Trophoblast cell (in vitro differentiated cells and primary cell): ENCODE data around the gene TRAPPC14.
A peak's percentile ranks its signal among the peaks of the same experiment; 100 is the strongest.

ENCODE experiments used
- DNase-seq, 2 donors: peaks; one replicate each; pipeline ENCODE4 v3.0.0-alpha.2; 2016
- H2AFZ ChIP-seq: 2 replicates; pipeline ENCODE4 v1.6.1; 2013; ENCODE audit warnings: low read length, moderate library complexity, mild to moderate bottlenecking; ENCODE audit not compliant: insufficient read depth, poor library complexity
- H2AK5ac ChIP-seq: 2 replicates; pipeline ENCODE4 v1.6.1; 2013; ENCODE audit warnings: mild to moderate bottlenecking, low read length
- H2BK120ac ChIP-seq: 2 replicates; pipeline ENCODE4 v1.6.1; 2013; ENCODE audit warnings: low read length, mild to moderate bottlenecking, moderate library complexity; ENCODE audit not compliant: insufficient read depth, poor library complexity
- H2BK12ac ChIP-seq: 2 replicates; pipeline ENCODE4 v1.6.1; 2013; ENCODE audit warnings: mild to moderate bottlenecking, low read length, moderate library complexity
- H2BK5ac ChIP-seq: 2 replicates; pipeline ENCODE4 v1.6.1; 2013; ENCODE audit warnings: low read length, low read depth, moderate library complexity, mild to moderate bottlenecking; ENCODE audit not compliant: poor library complexity
- H3K14ac ChIP-seq: 2 replicates; pipeline ENCODE4 v1.6.1; 2013; ENCODE audit warnings: mild to moderate bottlenecking, low read length
- H3K18ac ChIP-seq: 2 replicates; pipeline ENCODE4 v1.6.1; 2013; ENCODE audit warnings: mild to moderate bottlenecking, low read length
- H3K23ac ChIP-seq: 2 replicates; pipeline ENCODE4 v1.6.1; 2013; ENCODE audit warnings: low read length
- H3K27ac ChIP-seq: 2 replicates; pipeline ENCODE4 v1.5.1; 2013; ENCODE audit warnings: low read depth, mild to moderate bottlenecking, inconsistent platforms, low read length, moderate library complexity
- H3K27me3 ChIP-seq: 2 replicates; pipeline ENCODE4 v1.6.1; 2013; ENCODE audit warnings: inconsistent platforms, mild to moderate bottlenecking, low read length, moderate library complexity; ENCODE audit not compliant: insufficient read depth
- H3K36me3 ChIP-seq, 2 experiments: 1 replicate in 1 of 2; 2 replicates in 1 of 2; pipeline ENCODE4 v1.6.1; 2013; ENCODE audit warnings: low read length in 2 of 2, mild to moderate bottlenecking in 2 of 2, moderate library complexity in 1 of 2; ENCODE audit not compliant: insufficient read depth in 2 of 2, control insufficient read depth in 1 of 2
- H3K4ac ChIP-seq: 2 replicates; pipeline ENCODE4 v1.6.1; 2013; ENCODE audit warnings: low read depth, mild to moderate bottlenecking, low read length, moderate library complexity
- H3K4me1 ChIP-seq, 2 experiments: 1 replicate in 1 of 2; 2 replicates in 1 of 2; pipeline ENCODE4 v1.6.1; 2013; ENCODE audit warnings: low read length in 2 of 2, mild to moderate bottlenecking in 2 of 2, moderate library complexity in 1 of 2; ENCODE audit not compliant: insufficient read depth in 2 of 2, control insufficient read depth in 1 of 2
- H3K4me2 ChIP-seq: 2 replicates; pipeline ENCODE4 v1.6.1; 2013; ENCODE audit warnings: inconsistent platforms, mild to moderate bottlenecking, low read length, moderate library complexity
- H3K4me3 ChIP-seq: 2 replicates; pipeline ENCODE4 v1.5.1; 2013; ENCODE audit warnings: mild to moderate bottlenecking, low read depth, low read length, inconsistent platforms
- H3K79me1 ChIP-seq: one replicate; pipeline ENCODE4 v1.6.1; 2013; ENCODE audit warnings: low read length
- H3K79me2 ChIP-seq: 2 replicates; pipeline ENCODE4 v1.6.1; 2013; ENCODE audit warnings: low read length, mild to moderate bottlenecking; ENCODE audit not compliant: control insufficient read depth, insufficient read depth, poor library complexity
- H3K9ac ChIP-seq: 2 replicates; pipeline ENCODE4 v1.6.1; 2013; ENCODE audit warnings: mild to moderate bottlenecking, low read length
- H3K9me3 ChIP-seq: 2 replicates; pipeline ENCODE4 v1.6.1; 2013; ENCODE audit warnings: low read depth, mild to moderate bottlenecking, control low read depth, inconsistent platforms, low read length; ENCODE audit not compliant: insufficient read depth
- H4K12ac ChIP-seq: 2 replicates; pipeline ENCODE4 v1.6.1; 2013; ENCODE audit warnings: low read depth, mild to moderate bottlenecking, low read length, moderate library complexity
- H4K8ac ChIP-seq: 2 replicates; pipeline ENCODE4 v1.6.1; 2013; ENCODE audit warnings: low read depth, mild to moderate bottlenecking, low read length, moderate library complexity
- H4K91ac ChIP-seq: one replicate; pipeline ENCODE4 v1.6.1; 2013; ENCODE audit warnings: low read depth, mild to moderate bottlenecking, low read length, moderate library complexity
- WGBS: extraction: QIAGEN DNeasy Blood & Tissue Kit; methylation state at CpG from one replicate; pipeline ENCODE4 v1.1.7; 2013; ENCODE audit warnings: missing lambda C conversion rate; ENCODE audit not compliant: insufficient read length, insufficient coverage; ENCODE audit errors: extremely low coverage; 5-methylcytosine and 5-hydroxymethylcytosine counted together

TRAPPC14 gene

DNA sequence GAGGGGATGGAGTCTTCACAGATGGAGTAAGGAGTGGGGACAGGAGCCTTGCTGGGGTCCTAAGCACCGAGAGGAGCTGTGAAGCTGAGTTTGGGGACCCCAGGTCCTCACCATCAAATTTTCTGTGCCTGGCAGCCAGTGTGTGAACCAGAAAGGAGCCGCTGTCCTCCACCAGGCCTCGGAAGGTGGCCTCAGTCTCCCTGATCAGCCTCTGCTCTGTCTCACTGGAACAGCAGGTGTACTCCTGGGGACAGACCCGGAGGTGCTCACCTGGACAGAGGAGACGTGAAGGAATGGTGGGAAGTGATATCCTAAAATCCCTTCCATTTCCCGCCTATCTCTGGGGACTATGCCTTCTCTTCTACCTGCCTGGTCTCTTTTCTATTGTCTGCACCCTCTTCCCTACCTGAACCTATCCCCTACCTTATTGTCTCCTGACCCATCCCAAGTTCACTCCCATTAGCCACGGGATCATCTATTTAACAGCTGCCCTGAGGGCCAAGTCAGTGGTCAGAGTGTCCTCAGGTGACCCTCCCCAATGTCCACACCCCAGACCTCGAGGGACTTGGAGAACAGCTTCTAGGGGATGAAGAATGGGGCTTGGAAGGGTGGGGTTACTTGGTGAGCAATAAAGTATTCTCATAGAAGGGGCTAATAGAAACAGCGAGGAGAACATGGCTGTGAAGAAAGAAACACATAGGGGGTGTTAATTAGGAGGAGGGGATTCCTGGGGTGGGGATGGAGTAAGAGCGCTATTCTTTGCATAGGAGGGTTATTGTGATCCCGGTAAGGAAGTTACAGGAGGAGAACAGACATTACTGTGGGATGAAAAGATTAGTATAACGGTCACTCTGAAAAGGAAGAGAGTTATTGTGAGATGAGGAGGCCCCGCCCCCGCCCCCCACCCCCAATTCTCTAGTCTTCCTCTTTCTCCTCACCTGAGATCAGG lies 17.8 kb upstream of the TRAPPC14 start:
- Histone ChIP-seq H3K14ac (no peak overlapping the region), H3K4me3 (peak overlapping the region; percentile 78), H4K12ac (peak overlapping the region; percentile 86), H2BK120ac (peak overlapping the region; percentile 74), H2AFZ (peak overlapping the region; percentile 94), H3K4me1 (peaks cover 2 to 3% of the 10 kb centered on the region in 2 experiments), H4K8ac (peak overlapping the region; percentile 86), H3K79me1 (peaks cover 3% of the 10 kb centered on the region), H3K9me3 (peaks cover 4% of the 10 kb centered on the region), H4K91ac (no peak overlapping the region), H3K36me3 (no peaks in the 10 kb centered on the region), H3K9ac (no peak overlapping the region), H3K23ac (no peak overlapping the region), H3K27me3 (peaks cover 11% of the 10 kb centered on the region), H3K79me2 (peaks cover 2% of the 10 kb centered on the region), H3K27ac (no peak overlapping the region), H3K18ac (no peak overlapping the region), H2AK5ac (no peak overlapping the region), H2BK5ac (no peak overlapping the region), H3K4me2 (peak overlapping the region; percentile 97), H2BK12ac (no peak overlapping the region), H3K4ac (no peak overlapping the region)
- no peak for DNase-seq
- no CpG with 5 or more reads among the region's 14 CpGs for WGBS

DNA sequence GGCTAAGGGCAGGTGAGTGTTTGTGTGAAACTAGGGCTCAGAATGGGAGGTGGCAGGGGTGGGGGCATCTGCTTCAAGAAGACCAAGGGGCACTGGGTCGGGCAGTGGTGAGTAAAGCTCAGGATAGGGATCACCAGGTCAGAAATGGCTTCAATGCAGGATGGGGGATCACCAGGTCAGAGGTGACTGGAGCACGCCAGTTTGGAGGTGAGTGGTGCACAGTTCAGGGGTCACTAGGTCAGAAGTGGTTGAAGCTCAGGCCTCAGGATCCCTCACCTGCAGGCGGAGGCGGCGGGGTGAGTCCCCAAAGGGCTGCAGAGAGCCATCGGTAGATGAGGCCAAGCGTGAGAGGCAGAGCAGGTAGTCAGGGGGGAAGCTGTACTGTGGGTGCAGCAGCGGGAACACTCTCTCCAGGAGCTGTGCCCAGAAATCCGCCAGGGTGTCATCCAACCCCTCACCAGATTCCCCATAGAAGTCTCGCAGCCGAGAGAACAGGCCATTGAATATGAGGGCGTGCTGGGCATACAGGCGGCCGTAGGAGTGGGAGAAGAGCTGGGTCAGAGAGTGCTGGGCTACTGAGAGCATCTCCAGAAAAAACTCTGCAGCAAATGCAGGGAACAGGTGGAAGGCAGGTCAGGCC lies 16.9 kb upstream of the TRAPPC14 start:
- no peak overlapping the region for H4K12ac ChIP-seq
- DNase-seq: no peak
- no CpG with 5 or more reads among the region's 14 CpGs for WGBS

DNA sequence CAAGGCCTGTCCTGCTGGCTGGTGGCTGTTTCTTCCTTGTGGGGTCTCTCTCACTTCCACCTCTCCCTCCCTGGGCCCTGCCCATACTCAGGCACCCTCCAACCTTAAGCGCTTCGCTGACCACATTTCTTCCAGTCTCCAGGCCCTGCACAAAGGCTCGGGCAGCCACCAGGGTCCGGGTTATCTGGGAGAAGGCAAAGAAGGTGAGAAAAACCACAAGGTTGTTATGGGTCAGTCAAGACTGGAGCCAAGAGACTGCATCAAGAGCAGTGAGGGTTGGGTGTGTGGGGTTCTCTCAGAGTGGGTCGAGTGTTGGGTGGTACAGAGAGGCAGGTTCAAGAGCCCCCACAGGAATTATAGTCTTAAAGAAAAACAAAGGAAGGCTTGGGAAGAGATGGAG lies 16.1 kb upstream of the TRAPPC14 start:
- Histone ChIP-seq H3K4me2 (no peak overlapping the region), H2AK5ac (no peak overlapping the region), H3K36me3 (no peaks in the 10 kb centered on the region), H2BK120ac (no peak overlapping the region), H3K9me3 (peaks cover 4% of the 10 kb centered on the region), H3K4ac (no peak overlapping the region), H3K4me3 (no peak overlapping the region), H4K12ac (no peak overlapping the region), H3K23ac (no peak overlapping the region), H3K18ac (no peak overlapping the region), H3K9ac (no peak overlapping the region), H3K79me2 (peaks cover 2% of the 10 kb centered on the region), H2BK5ac (no peak overlapping the region), H2BK12ac (no peak overlapping the region), H4K91ac (no peak overlapping the region), H3K4me1 (peaks cover 3 to 6% of the 10 kb centered on the region in 2 experiments), H3K79me1 (peaks cover 3% of the 10 kb centered on the region), H3K27me3 (peaks cover 24% of the 10 kb centered on the region), H3K27ac (no peak overlapping the region), H4K8ac (no peak overlapping the region), H2AFZ (no peak overlapping the region), H3K14ac (no peak overlapping the region)
- WGBS: no CpG with 5 or more reads among the region's 5 CpGs
- DNase-seq: no peak

More for the DNA sequence above, 16.9 kb upstream of the TRAPPC14 start:
- Histone ChIP-seq H3K27ac (no peak overlapping the region), H3K9me3 (peaks cover 4% of the 10 kb centered on the region), H4K8ac (no peak overlapping the region), H3K79me1 (peaks cover 3% of the 10 kb centered on the region), H3K23ac (no peak overlapping the region), H2AK5ac (no peak overlapping the region), H3K4me3 (no peak overlapping the region), H3K14ac (no peak overlapping the region), H2BK120ac (no peak overlapping the region), H3K27me3 (peaks cover 19% of the 10 kb centered on the region), H3K9ac (no peak overlapping the region), H3K4me2 (no peak overlapping the region), H2AFZ (no peak overlapping the region), H2BK5ac (no peak overlapping the region), H3K36me3 (no peaks in the 10 kb centered on the region), H3K4me1 (peaks cover 3 to 6% of the 10 kb centered on the region in 2 experiments), H3K18ac (no peak overlapping the region), H4K91ac (no peak overlapping the region), H3K4ac (no peak overlapping the region), H3K79me2 (peaks cover 2% of the 10 kb centered on the region), H2BK12ac (no peak overlapping the region)

DNA sequence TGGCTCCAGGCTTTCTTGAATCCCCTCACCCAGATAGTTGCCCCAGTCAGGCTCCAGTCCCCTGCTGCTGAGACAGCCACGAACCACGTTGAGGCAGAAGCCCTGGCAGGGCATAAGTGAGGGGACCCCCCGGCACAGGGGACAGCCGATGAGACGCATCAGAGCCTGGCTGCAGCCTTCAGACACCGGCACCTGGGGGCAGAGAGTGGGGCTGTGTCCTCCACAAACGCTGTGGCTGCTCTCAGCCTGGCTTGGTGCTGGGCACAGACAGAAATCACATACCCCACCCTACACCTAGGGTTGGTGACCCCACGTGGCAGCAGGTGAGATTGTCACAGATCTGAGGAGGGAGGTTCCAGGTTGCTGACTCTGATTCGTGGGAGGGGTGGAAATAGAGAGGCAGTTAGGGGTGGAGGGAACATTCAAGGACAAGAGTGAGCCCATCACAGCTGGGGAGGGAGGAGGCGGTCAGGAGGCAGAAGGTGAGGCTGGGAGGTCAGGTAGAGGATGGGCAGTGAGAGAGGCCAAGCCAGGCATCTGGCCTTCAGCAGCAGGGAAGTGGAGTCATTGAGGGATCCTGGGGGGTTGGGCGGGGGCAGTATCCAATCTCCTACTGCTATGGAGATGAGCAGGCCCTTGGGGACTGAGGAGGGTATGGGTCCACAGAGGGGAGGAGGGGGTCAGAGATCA lies 15.4 kb upstream of the TRAPPC14 start:
- no peak overlapping the region for H4K12ac ChIP-seq
- no peak overlapping the region for H2BK12ac ChIP-seq
- H3K23ac ChIP-seq: no peak overlapping the region
- H3K4me2 ChIP-seq: no peak overlapping the region
- no peak overlapping the region for H3K9ac ChIP-seq
- H3K18ac ChIP-seq: no peak overlapping the region
- DNase-seq: no peak
- H2AK5ac ChIP-seq: no peak overlapping the region
- no peak overlapping the region for H2AFZ ChIP-seq
- H3K36me3 ChIP-seq: no peaks in the 10 kb centered on the region
- H3K27ac ChIP-seq: no peak overlapping the region
- H3K9me3 ChIP-seq: peaks cover 4% of the 10 kb centered on the region
- no peak overlapping the region for H3K14ac ChIP-seq
- no peak overlapping the region for H3K4me3 ChIP-seq
- peaks cover 2% of the 10 kb centered on the region for H3K79me2 ChIP-seq
- no peak overlapping the region for H2BK120ac ChIP-seq
- H4K91ac ChIP-seq: no peak overlapping the region
- H3K4ac ChIP-seq: no peak overlapping the region
- peaks cover 24% of the 10 kb centered on the region for H3K27me3 ChIP-seq
- H2BK5ac ChIP-seq: no peak overlapping the region
- peaks cover 3% of the 10 kb centered on the region for H3K79me1 ChIP-seq
- H3K4me1 ChIP-seq: peaks cover 3 to 6% of the 10 kb centered on the region in 2 experiments
- no peak overlapping the region for H4K8ac ChIP-seq
- no CpG with 5 or more reads among the region's 11 CpGs for WGBS
